T47D (cell line): ENCODE measurements around the gene ARNT2.

Experiments
- DNase-seq, 2 experiments: peaks; one replicate each; pipeline versions ENCODE4 v3.0.0 to v3.0.0-alpha.2; 2011 to 2012; ENCODE audit warnings: low read depth in 1 of 2, low spot score in 1 of 2
- JUND ChIP-seq: IDR thresholded peaks from 2 replicates; pipeline ENCODE4 v1.6.1; 2012; ENCODE audit warnings: low read depth
- in situ Hi-C: cut with HindIII; loops from 2 replicates; pipeline ENCODE4 v1.10.0; 2016; ENCODE audit warnings: low sequenced_read_pairs, low pct_unique_long_range_greater_than_20kb

ARNT2 gene

DNA sequence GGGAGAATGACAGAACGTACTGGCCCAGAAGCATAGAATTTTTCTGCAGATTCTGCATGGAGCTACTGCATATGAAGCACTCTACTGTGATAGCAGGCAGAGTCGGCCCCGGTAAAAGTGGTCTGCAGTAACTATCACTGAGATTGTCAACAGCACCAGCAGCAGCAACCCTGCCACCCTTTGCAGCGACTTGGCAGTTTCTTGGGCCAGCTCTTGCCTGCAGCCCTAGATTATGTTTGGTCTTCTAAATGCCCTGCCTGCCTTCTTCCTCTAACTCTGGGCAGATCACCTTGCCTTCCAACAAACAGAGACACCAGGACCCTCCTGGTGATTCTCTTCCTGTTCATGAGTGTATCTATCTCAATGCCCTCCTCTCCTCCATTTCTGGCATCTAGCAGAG, 161.8 kb downstream of the ARNT2 start:
- DNase-seq = no peak
- in situ Hi-C loops = no loop called here
- no peak for TF ChIP-seq JUND

DNA sequence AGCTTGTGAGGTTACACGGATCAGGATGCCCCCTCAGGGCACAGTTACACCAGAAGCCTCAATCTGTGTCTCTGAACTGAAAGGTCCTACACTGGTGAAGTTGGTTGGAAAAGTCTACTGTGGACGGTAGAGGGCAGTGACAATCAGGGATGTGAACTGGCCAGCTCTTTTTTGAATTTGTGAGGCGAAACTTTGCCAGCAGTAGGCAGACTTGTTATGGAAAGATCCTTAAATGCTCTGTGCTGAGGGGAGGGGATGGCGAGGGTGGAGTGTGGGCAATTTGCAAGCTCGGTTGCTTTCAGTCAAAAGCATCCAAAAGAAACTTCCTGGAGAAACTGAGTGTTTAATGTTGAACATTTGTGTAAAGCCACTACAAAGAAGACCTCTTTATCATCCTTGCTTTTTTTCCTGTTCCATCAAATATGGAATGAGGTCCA, 163.6 kb downstream of the ARNT2 start:
- TF ChIP-seq JUND = no peak
- DNase-seq = peak; percentile 75 to 80
- in situ Hi-C loops = no loop called here

DNA sequence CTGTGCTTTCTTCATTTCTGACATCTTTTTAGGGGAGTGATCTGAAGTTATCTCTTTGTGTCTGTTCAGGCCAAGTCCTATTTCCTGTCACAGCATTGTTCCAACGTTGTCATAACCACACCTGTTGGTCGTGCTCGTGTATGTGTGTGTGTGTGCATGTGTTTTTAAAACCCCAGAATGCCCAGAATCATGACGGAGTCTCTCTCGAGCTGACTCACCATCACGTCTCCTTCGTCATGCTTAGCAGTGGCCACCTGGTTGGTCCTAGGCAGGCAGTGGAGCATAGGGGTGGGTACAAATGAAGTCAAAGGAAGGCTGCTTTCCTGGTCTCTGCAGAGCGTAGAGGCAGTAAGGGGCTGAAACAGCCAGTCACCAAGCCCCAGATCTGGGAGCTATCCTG, 164.1 kb downstream of the ARNT2 start:
- in situ Hi-C loops = no loop called here
- no peak for TF ChIP-seq JUND
- no peak for DNase-seq

DNA sequence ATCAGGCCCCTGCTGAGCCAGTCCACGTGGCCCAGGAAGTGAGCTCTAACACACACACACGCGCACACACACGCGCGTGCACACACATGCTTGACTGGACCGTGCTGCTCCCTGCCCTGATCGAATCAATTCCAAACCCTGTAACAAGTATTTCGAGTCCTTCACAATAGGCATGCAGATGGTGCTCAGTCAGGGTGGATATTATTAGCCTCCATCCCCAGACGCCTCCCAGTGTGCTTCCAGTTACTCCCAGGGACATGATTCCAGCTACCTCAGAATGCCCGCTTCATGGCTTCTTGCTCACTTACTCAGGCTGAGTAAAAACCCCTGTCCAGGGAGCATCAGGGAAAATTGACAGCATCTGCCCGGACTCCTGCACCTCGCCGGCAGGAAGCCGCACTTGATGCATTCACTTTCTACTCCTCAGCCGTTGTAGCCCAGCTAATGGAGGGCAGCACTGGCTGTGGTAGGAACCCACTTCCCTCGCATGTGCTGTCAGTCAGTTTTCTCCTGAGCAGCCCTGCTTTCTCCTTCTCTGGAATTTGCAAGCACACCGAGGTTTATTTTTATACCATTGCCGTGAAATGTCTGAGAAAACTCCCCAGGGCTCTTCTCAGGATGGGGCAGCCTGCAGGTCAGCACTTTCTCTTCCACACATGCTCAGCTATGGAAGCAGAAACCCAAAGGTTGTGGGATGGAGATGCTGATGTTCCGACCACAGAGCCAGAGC, 164.9 kb downstream of the ARNT2 start:
- no peak for DNase-seq
- in situ Hi-C loops = no loop called here
- no peak for TF ChIP-seq JUND

DNA sequence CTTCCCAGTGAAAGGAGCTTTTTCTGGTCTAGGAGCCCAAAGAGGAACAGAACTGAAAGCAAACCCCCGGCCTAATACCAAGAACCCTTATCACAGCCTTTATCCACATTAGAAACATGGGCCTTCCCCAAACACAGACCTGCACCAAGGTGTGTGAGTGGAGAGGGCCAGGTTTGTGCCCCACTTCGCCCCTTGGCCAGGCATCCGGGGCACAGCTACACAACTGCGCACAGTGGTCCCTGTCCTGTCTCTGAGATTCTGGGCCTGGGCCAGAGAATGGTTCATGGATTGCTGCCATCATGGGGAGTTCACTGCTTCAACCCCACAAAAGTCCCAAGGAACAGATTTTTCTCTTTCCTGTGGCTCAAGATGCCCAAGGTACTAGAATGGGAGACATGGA, 165.5 kb downstream of the ARNT2 start:
- TF ChIP-seq JUND = no peak
- in situ Hi-C loops = no loop called here
- no peak for DNase-seq

DNA sequence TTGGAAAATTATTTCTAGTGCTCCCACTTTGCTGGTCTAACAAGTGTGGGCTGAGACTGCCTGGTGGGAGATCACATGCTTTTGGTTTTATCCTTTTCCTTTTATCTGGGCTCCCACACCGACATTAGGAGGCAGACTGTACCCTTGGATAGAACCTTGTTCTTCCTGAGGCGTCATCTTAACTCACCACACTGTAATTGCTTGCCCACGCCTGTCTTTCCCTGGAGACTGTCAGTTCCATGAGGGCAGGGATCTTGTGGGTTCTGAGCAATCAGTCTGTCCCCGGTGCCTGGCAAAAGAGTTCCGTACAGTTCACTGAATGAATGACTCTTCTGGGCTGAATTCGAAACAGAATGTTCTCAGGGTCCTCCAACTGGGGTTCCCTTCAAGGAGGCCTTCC, 166.4 kb downstream of the ARNT2 start:
- in situ Hi-C loops = no loop called here
- TF ChIP-seq JUND = no peak
- no peak for DNase-seq

DNA sequence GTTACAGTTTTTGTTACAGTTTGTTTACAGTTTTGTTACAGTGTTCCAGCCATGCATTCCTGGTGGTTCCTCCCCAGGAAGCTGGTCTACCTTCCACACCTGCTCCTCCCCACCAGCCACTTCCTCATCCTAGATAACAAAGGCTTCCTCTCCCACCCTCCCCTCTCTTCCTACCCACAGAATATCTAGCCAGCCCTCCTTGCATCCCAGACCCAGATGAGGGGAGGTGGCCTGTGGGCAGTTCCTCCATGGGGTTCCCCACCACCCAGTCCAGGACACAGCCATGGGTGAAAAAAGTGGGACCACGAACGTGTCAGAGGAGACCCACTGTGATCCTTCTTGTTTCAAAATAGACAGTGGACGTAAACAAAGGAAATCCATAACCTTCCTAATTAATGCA, 168.2 kb downstream of the ARNT2 start:
- TF ChIP-seq JUND = no peak
- DNase-seq = no peak
- in situ Hi-C loops = no loop called here

DNA sequence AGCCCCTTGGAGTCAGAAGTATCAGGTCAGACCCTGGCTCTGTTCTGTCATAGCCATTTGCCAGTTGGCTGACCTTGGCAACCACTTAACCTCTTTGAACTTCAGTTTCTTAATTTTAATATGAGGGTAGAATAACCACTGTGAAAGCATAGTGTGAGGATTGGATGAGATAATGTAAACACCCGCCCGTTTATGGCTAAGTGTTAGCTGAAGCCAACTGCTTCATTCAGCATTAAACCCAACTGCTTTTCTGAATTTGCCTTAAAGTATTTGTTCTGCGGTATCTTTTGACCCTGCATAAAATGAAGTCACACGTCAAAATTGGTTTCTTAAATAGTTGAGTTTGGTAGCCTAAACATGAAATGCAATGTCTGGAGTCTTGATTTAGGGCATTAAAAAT, 169.4 kb downstream of the ARNT2 start:
- TF ChIP-seq JUND = no peak
- DNase-seq = no peak
- in situ Hi-C loops = no loop called here

DNA sequence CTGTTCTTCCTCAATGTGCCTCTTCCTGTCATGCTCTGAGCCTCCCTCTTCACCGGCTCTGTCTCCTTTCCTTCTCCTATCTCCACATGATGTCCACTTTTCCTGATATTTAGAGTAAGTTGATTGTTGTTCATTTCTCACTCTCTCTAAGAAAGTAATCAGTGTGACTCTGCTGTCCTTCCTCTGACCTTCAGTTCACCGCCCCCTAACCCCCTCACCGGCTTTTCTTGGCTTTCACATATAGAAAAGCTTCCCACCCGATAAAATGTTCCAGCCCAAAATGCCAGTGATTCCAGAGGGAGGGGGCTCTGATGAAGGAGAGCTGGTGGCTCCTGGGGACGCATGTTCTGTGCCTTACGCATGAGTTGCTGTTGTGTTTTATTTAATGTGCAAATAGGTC, 170.4 kb downstream of the ARNT2 start:
- in situ Hi-C loops = no loop called here
- DNase-seq = no peak
- no peak for TF ChIP-seq JUND

DNA sequence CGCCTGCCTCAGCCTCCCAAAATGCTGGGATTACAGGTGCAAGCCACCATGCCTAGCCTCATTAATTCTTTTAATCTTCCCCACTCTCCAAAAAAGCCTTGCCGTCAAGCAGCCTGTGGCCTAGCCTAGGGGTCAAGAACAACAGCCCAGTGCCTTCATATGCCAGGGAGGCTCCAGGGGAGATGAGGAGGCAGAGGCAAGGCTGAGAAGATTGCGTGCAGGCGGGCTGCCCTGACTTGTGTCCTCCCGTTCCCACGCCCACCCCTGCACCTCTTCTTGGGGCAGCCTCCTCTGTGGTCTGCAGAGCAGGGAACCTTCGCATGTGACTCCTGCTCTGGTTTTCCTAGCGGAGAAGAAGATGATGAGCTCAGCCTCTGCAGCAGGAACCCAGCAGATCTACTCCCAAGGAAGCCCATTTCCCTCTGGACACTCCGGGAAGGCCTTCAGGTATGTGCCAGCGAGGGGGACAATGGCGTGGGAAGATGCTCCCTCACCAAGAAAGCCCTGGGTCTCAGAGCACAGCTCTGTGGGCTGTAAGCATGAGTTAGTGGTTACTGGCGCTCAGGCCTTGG, 172.4 kb downstream of the ARNT2 start:
- in situ Hi-C loops = no loop called here

DNA sequence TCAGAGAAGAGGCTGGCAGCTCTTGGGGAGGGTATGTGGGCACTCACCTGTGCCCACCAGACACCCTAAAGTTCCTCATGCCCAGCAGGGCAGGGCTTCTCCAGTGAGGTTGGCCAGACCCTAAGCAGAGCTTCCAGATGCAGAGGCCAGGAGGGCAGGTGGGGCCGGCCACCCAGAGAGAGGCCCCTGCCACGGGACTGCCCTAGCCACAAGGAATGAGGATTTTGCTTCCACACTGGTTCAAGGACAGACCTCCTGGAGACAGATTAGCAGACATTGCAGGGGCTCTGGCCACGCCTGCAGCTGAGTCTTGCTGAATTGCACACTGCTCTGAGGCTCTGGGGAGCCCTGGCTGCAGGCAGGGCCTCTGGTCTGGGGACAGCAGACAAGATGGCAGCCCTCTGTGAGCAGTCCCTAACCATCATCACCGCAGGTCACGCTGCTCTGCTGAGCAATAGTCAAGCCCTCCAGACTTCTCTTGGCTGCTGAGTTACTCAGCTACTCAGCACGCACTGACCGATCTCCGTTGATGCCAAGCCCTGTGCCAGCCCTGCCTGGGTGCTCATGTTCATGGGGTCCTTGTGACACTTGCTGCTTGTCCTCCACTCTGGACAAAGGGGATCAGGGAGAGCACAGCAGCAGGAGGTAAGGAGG, 173.5 kb downstream of the ARNT2 start:
- in situ Hi-C loops = no loop called here
- no peak for TF ChIP-seq JUND
- DNase-seq = no peak

More for the DNA sequence above, 172.4 kb downstream of the ARNT2 start:
- no peak for TF ChIP-seq JUND
- no peak for DNase-seq

DNA sequence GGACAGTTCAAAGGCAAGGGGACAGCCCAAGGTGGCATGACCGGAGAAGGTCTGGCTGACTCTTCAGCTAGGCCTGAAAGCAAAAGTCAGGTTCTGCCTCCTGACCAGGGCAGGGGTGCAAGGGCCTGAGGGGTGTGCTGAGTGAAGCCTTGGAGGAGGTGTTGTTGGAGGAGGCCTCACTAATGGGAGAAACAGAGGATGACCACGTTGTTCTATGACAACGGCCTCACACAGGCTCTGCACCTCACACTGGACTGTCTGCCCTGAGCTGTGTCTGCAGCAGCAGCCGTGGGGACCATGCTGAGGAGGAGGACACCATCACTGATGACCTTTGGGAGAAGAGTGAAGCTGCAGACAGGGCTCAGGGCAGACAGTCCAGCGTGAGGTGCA, 174.0 kb downstream of the ARNT2 start:
- TF ChIP-seq JUND = no peak
- in situ Hi-C loops = no loop called here
- no peak for DNase-seq

DNA sequence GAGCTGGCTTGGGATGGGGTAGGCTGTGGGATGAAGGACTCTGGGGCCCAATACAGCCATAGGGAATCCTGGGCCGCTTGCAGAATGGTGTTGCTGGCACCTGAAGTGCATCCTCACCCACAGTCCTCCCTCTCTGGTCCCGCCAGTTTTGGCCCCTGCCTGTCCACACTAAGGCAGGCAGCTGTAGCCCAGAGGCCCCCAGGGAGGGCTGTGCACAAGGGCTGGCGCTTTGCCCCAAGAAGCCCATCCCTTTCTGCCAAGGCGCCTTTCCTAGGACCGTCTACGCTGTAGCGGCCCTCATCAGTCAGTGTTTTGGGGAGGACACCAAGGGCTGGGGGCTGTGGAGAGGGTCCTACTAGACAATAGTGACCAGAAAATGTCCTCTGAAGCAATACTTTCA, 174.7 kb downstream of the ARNT2 start:
- DNase-seq = no peak
- in situ Hi-C loops = no loop called here
- no peak for TF ChIP-seq JUND
